Central memory CD8-positive, alpha-beta T cell (primary cell): ENCODE results near the gene RMRP.
A peak's percentile ranks its signal among the peaks of the same experiment; 100 is the strongest.
"Not testable (repeated sequence)": the region's sequence is repeated elsewhere in the genome, so short reads cannot be mapped to it uniquely, and the experiment has no call there.

Source experiments
- ATAC-seq: fragments of 150-1000 bp; cut with Tn5 transposase; replicated peaks from 2 replicates; pipeline ENCODE4 v1.10.0; 2022; ENCODE audit warnings: mild to moderate bottlenecking, moderate FRiP score, moderate number of reproducible peaks; ENCODE audit not compliant: poor library complexity, severe bottlenecking; ENCODE audit errors: extremely low read depth
- DNase-seq, 2 donors: peaks; one replicate each; pipeline ENCODE4 v3.0.0; 2021; ENCODE audit warnings: low spot score in 2 of 2
- H3K27ac Mint-ChIP-seq: one replicate; pipeline ENCODE4 v1.8.0; 2022; ENCODE audit warnings: low read depth, mild to moderate bottlenecking, moderate library complexity, mixed read lengths
- H3K27me3 Mint-ChIP-seq: one replicate; pipeline ENCODE4 v1.8.0; 2022; ENCODE audit warnings: mixed read lengths
- H3K36me3 Mint-ChIP-seq: one replicate; pipeline ENCODE4 v1.8.0; 2022; ENCODE audit warnings: mild to moderate bottlenecking, moderate library complexity, mixed read lengths; ENCODE audit not compliant: insufficient read depth
- H3K4me1 Mint-ChIP-seq: one replicate; pipeline ENCODE4 v1.8.0; 2022; ENCODE audit warnings: mixed read lengths
- H3K4me3 Mint-ChIP-seq: one replicate; pipeline ENCODE4 v1.8.0; 2022; ENCODE audit warnings: mild to moderate bottlenecking, moderate library complexity, mixed read lengths
- H3K9me3 Mint-ChIP-seq: one replicate; pipeline ENCODE4 v1.8.0; 2022; ENCODE audit warnings: mixed read lengths

RMRP gene

DNA sequence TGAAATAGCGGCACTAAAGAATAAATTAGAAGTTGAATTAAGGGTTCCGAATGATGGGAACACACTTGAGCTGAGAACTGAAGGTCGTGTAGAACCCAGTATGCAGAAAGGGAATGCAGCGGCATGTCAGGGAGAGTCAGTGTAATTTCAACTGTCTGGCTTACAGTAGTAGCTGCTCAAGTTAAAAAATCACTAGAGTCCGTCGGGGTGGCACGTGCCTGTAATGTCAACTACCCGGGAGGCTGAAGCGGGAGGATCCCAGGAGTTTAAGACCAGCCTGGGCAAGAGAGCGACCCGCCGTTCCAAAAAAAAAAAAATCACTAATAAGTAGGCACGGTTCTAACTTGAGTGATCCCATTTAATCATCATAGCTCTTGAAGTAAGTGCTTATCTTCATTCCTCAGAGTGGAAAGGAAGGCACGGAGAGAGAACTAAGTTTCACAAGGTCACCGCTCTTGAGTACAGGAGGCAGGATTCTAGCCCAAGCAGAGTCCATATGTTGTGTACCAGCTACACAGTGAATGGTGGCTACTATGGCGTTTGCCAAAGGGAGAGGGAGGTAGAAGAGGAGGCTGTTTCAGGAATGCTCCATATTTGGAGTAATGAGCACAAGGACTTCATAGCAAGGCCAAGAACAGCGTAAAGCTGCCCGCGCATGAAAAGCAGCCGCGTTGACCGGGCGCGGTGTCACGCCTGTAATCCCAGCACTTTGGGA, 831 bp downstream of the RMRP start:
- ATAC-seq (no peak), DNase-seq (no peak)
- Mint-ChIP-seq H3K4me3 (peak overlapping the region; percentile 91), H3K36me3 (peaks cover 44% of the 10 kb centered on the region), H3K4me1 (peaks cover 52% of the 10 kb centered on the region), H3K9me3 (no peaks in the 10 kb centered on the region), H3K27ac (peak overlapping the region; percentile 100), H3K27me3 (no peaks in the 10 kb centered on the region)

DNA sequence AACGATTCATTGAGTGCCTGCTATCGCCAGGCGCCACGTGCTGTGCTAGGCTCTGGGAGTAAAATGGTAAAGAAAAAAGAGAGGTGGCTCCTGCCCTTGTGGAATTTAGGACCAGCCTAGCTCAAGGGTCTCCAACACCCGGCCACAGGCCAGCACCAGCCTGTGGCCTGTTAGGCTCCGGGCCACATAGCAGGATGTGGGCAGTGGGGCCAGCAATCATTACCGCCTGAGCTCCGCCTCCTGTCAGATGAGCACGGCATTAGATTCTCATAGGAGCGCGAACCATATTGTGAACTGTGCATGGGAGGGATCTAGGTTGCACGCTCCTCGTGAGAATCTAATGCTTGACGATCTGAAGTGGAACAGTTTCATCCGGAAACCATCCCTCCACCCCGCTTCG, 1.5 kb downstream of the RMRP start:
- DNase-seq: no peak
- Mint-ChIP-seq H3K4me1 (peaks cover 50% of the 10 kb centered on the region), H3K36me3 (peaks cover 41% of the 10 kb centered on the region), H3K9me3 (no peaks in the 10 kb centered on the region), H3K27me3 (no peaks in the 10 kb centered on the region), H3K4me3 (peak overlapping the region; percentile 91), H3K27ac (peak overlapping the region; percentile 100)
- ATAC-seq: no peak

DNA sequence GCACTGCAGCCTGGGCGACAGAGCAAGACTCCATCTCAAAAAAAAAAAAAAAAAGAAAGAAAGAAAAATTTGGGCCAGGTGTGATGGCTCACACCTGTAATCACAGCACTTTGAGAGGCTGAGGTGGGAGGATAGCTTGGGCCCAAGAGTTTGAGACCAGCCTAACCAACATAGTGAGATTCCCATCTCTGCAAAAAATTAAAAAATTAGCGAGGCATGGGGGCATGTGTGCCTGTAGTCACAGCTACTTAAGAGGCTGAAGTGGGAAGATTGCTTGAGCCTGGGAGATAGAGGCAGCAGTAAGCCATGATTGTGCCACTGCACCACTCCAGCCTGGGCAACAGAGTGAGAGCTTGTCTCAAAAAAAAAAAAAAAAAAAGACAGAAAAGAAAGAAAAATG, 4.2 kb downstream of the RMRP start:
- Mint-ChIP-seq H3K36me3 (peaks cover 25% of the 10 kb centered on the region), H3K4me3 (no peak overlapping the region), H3K4me1 (peaks cover 44% of the 10 kb centered on the region), H3K9me3 (no peaks in the 10 kb centered on the region), H3K27me3 (no peaks in the 10 kb centered on the region), H3K27ac (peak overlapping the region; percentile 32)
- DNase-seq (no peak), ATAC-seq (no peak)

DNA sequence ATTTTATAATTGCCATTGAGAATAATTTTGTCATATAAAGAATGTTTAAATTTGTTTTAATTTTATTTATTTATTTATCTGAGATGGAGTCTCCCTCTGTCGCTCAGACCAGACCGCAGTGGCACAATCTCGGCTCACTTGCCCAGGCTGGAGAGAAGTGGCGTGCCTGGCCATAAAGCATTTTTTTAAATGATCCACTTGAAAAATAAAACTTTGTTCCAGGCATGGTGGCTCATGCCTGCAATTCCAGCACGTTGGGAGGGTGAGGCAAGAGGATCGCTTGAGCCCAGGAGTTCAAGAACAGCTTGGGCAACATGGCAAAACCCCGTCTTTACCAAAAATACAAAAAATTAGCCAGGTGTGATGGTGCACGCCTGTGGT, 5.0 kb downstream of the RMRP start:
- no peak for DNase-seq
- Mint-ChIP-seq H3K36me3 (peaks cover 21% of the 10 kb centered on the region), H3K27ac (no peak overlapping the region), H3K4me3 (no peak overlapping the region), H3K9me3 (no peaks in the 10 kb centered on the region), H3K4me1 (peaks cover 48% of the 10 kb centered on the region), H3K27me3 (no peaks in the 10 kb centered on the region)
- ATAC-seq: no peak

DNA sequence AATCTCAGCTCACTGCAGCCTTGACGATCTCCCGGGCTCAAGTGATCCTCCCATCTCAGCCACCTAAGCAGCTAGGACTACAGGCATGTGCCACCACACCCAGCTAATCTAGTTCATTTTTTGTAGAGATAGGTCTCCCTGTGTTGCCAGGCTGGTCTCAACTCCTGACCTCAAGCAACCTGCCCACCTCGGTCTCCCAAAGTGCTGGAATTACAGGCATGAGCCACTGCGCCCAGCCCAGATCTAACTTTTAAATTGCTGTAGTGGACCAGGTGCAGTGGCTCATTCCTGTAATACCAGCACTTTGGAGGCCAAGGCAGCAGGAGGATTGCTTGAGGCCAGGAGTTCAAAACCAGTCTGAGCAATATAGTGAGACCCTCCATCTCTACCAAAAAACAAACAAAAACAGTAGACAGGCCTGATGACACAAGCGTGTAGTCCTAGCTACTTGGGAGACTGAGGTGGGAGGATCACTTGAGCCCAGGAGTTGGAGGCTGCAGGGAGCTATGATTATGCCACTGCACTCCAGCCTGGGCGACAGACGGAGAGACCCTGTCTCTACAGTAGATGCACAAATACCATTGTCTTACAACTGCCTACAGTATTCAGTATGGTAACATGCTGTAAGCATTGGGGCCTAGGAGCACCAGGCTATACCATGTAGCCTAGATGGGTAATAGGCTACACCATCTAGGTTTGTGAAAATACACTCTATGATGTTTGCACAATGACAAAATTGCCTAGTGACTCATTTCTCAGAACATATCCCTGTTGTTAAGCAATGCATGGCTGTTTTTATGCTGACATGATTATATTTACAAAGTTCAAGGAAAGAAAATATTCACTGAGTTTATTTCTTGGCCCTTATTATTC, 5.6 kb downstream of the RMRP start:
- peaks cover 21% of the 10 kb centered on the region for H3K36me3 Mint-ChIP-seq
- no peak overlapping the region for H3K27ac Mint-ChIP-seq
- peak overlapping the region; percentile 90 for H3K4me3 Mint-ChIP-seq
- no peak for ATAC-seq
- no peak for DNase-seq
- H3K9me3 Mint-ChIP-seq: no peaks in the 10 kb centered on the region
- peaks cover 48% of the 10 kb centered on the region for H3K4me1 Mint-ChIP-seq
- H3K27me3 Mint-ChIP-seq: no peaks in the 10 kb centered on the region

DNA sequence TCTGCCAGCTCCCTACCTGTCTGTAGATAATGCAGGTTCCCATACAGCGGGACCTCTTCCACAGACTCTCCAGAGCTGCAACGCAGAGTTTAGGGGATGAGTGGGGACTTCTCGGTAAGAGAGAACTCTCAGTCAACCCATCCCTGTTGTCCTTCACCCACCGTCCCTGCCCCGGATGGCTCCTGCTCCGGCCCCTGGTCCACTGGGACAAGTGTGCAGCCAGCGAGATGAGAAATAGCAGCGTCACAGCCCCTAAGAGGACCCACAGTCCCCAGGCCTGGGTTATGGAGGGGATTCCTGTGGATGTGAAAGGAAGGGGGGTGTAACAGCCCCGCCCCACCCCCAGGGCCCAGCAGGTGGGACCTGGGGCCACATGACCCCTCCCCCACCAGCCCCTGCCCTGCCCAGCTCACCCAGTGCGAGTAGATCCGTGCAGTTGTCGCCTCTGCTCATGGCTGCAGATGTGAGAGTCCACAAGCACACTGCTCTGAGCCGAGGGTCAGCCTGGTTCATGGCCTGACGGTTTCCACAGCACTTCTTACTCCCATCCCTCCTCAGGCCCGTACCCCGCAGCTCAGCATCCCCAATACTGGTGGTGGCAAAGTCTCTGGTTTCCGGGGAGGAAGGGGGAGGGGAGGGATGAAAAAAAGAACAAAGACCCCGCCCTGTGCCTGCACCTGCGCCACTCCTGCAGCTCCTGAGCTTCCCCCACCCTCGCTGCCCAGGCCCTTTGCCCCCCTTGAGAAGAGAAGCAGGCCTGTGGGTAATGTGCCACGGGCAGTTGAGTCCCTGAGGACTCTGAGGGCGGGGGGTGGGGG, 7.3 kb downstream of the RMRP start, which contains the start of gene SIT1:
Gene SIT1 (minus strand): TSS at position 591 of the 818 bp plus-strand sequence. CDS start 78 bp downstream, at position 513.
- Mint-ChIP-seq H3K27ac (peak within 1 kb of the TSS; percentile 80), H3K4me3 (peak within 1 kb of the TSS; percentile 90), H3K27me3 (no peaks in the 10 kb centered on the region), H3K4me1 (peaks cover 43% of the 10 kb centered on the region), H3K36me3 (peaks cover 21% of the 10 kb centered on the region), H3K9me3 (no peaks in the 10 kb centered on the region)
- ATAC-seq: no peak
- DNase-seq: no peak

DNA sequence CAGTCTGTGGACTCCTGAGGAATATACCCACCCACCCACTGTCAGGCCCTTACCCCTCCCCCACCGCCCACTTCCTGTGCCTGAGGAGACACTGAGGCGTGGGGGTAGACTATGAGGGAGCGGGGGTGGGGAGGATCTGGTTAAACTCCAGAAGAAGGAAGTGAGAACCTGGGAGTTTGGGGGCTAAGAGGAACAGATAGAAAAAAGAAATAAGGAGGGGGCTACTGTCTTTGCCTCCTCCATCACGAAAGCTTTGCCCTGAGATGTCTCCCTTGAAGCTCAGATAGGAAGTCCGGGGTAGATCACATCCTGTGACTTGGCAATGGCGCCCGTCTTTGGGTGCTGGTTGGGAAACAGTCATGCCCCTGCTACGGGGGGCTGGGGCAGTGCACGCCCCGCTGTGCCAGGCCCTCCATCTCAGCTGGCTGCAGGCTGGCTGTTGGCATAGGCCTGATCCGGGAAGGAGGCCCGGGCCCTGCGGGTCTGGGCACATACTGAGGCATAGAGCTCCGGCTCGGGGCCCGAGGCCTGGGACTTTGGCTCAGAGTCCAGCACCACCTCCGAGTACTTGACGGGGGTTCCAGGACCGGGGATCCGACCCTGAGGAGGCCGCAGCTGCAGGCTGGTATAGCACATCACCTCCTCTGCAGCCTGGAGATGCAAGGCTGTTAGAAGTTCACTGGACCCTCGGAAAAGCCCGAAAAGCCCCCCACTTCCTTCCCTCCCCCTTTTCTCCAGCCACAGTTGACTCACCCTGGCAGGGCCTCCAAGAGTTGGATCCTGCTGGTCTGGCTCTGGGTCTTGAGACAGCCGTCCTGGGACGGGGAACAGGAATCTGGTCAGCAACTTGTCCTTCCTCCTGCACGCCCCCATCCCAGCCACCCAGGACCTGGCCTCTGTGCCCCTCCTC, 8.1 kb downstream of the RMRP start:
- peak overlapping the region; percentile 80 for H3K27ac Mint-ChIP-seq
- no peaks in the 10 kb centered on the region for H3K9me3 Mint-ChIP-seq
- H3K27me3 Mint-ChIP-seq: no peaks in the 10 kb centered on the region
- DNase-seq (no peak), ATAC-seq (no peak)
- H3K4me3 Mint-ChIP-seq: peak overlapping the region; percentile 90
- peaks cover 24% of the 10 kb centered on the region for H3K36me3 Mint-ChIP-seq
- H3K4me1 Mint-ChIP-seq: peaks cover 45% of the 10 kb centered on the region

DNA sequence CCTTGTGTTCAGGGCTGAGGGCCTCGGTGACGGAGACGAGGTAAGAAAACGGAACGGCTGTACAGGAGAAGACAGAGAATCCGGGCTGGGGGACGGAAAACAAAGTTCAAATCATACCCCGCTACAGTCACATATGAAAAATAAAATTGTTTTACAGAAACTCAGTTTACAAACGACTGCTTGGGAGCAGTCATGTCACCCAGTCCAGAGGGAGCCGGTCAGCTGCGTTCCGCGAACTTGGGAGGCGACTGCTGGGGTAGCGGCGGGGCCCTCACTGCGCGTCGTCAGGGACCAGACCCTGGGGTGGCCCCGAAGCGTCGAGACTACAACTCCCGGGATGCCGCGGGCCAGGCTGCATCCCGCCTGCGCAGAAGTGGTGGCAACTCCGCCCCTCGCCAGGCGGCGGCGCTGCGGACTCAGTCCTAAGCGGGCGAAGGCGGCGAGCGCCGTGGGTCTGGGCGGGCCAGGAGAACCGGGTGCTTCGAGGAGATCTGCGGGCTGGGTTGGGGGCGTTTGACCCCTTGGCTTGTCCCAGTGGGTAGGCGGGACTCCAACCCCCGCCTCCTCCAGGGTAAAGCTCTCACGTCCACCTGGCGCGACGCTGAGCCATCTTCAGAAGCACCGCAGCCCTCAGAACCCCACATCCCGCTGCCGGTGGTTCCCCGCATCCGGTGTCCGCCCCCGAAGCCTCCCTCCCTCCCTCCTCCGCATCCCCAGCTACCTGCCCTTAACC, 11.1 kb downstream of the RMRP start:
- no peaks in the 10 kb centered on the region for H3K27me3 Mint-ChIP-seq
- H3K9me3 Mint-ChIP-seq: no peaks in the 10 kb centered on the region
- H3K36me3 Mint-ChIP-seq: peaks cover 24% of the 10 kb centered on the region
- peak overlapping the region; percentile 90 for H3K4me3 Mint-ChIP-seq
- peak; percentile 85 for ATAC-seq
- H3K27ac Mint-ChIP-seq: peak overlapping the region; percentile 97
- peak; percentile 85 to 88 for DNase-seq
- H3K4me1 Mint-ChIP-seq: peaks cover 55% of the 10 kb centered on the region

DNA sequence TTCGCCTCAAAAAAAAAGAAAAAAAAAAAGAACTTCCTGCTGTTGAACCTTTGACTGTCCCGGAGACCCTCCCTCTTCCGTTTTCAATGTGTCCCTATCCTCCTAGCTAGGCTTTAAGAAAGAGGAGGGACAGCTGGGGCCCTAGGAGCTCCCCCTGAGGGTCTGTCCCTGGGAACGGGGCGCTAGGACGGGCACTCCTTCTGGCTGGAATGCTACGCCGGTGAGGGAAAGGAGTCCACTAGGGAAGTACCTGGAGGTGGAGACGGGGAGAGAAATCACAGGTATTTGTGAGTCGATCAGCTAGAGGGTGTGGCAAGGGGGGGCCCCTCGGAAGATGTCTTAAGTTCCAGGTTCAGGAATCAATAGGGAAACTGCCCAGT, 11.7 kb downstream of the RMRP start:
- no peak for DNase-seq

DNA sequence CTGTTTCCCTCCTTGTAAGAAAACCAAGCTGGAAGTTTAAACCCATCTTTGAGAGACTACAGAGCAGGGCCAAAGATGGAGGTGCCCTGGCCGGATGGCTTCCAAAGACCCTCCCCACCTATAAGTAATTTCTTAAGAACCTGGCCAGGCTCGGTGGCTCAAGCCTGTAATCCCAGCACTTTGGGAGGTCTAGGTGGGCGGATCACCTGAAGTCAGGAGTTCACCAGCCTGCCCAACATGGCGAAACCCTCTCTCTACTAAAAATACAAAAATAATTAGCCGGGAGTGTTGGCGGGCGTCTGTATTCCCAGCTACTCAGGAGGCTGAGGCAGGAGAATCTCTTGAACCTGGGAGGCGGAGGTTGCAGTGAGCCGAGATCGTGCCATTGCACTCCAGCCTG, 12.1 kb downstream of the RMRP start:
- ATAC-seq, H3K27me3 Mint-ChIP-seq, H3K9me3 Mint-ChIP-seq, DNase-seq: not testable (repeated sequence)
- Mint-ChIP-seq H3K4me1 (peaks cover 47% of the 10 kb centered on the region), H3K36me3 (peaks cover 24% of the 10 kb centered on the region), H3K27ac (peak overlapping the region; percentile 97), H3K4me3 (peak overlapping the region; percentile 90)

More for the DNA sequence above, 11.7 kb downstream of the RMRP start:
- Mint-ChIP-seq H3K9me3 (no peaks in the 10 kb centered on the region), H3K4me3 (peak overlapping the region; percentile 90), H3K27ac (peak overlapping the region; percentile 97), H3K36me3 (peaks cover 24% of the 10 kb centered on the region), H3K27me3 (no peaks in the 10 kb centered on the region), H3K4me1 (peaks cover 51% of the 10 kb centered on the region)
- no peak for ATAC-seq

DNA sequence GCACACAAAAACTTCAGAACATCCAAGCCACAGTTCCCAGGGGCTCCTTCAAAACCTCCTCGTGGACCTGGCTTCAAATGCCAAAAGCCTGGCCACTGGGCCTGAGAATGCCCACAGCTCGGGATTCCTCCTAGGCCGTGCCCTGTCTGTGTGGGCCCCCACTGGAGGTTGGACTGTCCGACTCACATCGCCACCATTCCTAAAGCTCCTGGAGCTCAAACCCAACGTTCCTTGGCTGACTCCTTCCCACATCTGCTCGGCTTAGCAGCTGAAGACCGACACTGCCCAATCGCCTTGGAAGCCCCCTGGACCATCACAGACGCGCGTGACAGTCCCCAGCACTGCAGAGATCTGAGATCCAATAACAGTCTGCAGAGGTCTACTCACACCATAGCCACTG, 14.8 kb downstream of the RMRP start:
- ATAC-seq (no peak), DNase-seq (no peak)
- Mint-ChIP-seq H3K4me3 (no peak overlapping the region), H3K27ac (no peak overlapping the region), H3K4me1 (peaks cover 50% of the 10 kb centered on the region), H3K36me3 (peaks cover 20% of the 10 kb centered on the region), H3K27me3 (no peaks in the 10 kb centered on the region), H3K9me3 (no peaks in the 10 kb centered on the region)
